Progenitor cell of endocrine pancreas (in vitro differentiated cells): Measurements from ENCODE around the gene STK32A. TPM values are rescaled to one million over a fixed set of nuclear protein-coding genes. Genes with fewer than 3 reads are reported as not detected.

Experiments used
- DNase-seq: peaks from one replicate; pipeline ENCODE4 v3.0.0; 2021; ENCODE audit warnings: low spot score; ENCODE audit not compliant: unreplicated experiment
- H3K27ac Mint-ChIP-seq: 2 replicates; pipeline ENCODE4 v1.8.0; 2021; ENCODE audit warnings: mild to moderate bottlenecking, moderate library complexity, mixed read lengths
- H3K27me3 Mint-ChIP-seq: 2 replicates; pipeline ENCODE4 v1.8.0; 2021; ENCODE audit warnings: mixed read lengths
- H3K36me3 Mint-ChIP-seq: 2 replicates; pipeline ENCODE4 v1.8.0; 2022; ENCODE audit warnings: mixed read lengths; ENCODE audit not compliant: insufficient read depth
- H3K4me1 Mint-ChIP-seq: 2 replicates; pipeline ENCODE4 v1.8.0; 2021; ENCODE audit warnings: low read depth, mixed read lengths
- H3K4me3 Mint-ChIP-seq: 2 replicates; pipeline ENCODE4 v1.8.0; 2021; ENCODE audit warnings: low read depth, mild to moderate bottlenecking, moderate library complexity, mixed read lengths
- H3K9me3 Mint-ChIP-seq: 2 replicates; pipeline ENCODE4 v1.8.0; 2021; ENCODE audit warnings: low read depth, mixed read lengths
- total RNA-seq: library from RNA; stranded (reverse); gene quantifications from 2 replicates; pipeline ENCODE4 v1.2.1, GENCODE V29; 2021
- TF ChIP-seq, protein P1 (sequence below): fragments of 200-600 bp; sonication (generic); IDR thresholded peaks from one replicate; pipeline ENCODE4 v1.5.0; 2021; ENCODE audit warnings: antibody characterized with exemption, mild to moderate bottlenecking; ENCODE audit not compliant: unreplicated experiment

Gene STK32A
- total RNA-seq, 1 donor from 2014 or later = 1.3 TPM

DNA sequence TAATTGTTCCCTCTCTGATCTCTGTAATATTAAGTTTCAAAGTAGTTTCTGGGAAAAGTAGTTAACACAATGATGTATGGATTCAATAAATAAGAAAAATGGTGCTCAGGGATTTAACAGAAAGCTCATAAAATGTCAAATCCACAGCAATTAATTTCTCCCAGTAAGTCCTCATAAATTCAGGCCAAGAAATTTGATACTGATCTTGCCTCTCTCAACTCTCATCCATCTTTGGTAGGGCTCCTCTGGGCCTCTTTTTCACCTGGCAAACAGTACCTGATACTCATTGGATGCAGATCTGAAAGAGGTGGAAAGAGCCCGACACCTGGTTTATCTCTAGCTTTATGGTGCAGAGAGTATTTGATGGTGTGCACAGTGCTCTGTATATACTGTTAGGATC is 106.1 kb downstream of the STK32A start:
- H3K36me3 Mint-ChIP-seq = no peaks in the 10 kb centered on the region
- H3K27ac Mint-ChIP-seq = no peak overlapping the region
- peaks cover 5% of the 10 kb centered on the region for H3K9me3 Mint-ChIP-seq
- TF ChIP-seq, protein P1, sequence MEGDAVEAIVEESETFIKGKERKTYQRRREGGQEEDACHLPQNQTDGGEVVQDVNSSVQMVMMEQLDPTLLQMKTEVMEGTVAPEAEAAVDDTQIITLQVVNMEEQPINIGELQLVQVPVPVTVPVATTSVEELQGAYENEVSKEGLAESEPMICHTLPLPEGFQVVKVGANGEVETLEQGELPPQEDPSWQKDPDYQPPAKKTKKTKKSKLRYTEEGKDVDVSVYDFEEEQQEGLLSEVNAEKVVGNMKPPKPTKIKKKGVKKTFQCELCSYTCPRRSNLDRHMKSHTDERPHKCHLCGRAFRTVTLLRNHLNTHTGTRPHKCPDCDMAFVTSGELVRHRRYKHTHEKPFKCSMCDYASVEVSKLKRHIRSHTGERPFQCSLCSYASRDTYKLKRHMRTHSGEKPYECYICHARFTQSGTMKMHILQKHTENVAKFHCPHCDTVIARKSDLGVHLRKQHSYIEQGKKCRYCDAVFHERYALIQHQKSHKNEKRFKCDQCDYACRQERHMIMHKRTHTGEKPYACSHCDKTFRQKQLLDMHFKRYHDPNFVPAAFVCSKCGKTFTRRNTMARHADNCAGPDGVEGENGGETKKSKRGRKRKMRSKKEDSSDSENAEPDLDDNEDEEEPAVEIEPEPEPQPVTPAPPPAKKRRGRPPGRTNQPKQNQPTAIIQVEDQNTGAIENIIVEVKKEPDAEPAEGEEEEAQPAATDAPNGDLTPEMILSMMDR = no peak
- no peaks in the 10 kb centered on the region for H3K4me1 Mint-ChIP-seq
- DNase-seq = no peak
- H3K4me3 Mint-ChIP-seq = no peak overlapping the region
- no peaks in the 10 kb centered on the region for H3K27me3 Mint-ChIP-seq

DNA sequence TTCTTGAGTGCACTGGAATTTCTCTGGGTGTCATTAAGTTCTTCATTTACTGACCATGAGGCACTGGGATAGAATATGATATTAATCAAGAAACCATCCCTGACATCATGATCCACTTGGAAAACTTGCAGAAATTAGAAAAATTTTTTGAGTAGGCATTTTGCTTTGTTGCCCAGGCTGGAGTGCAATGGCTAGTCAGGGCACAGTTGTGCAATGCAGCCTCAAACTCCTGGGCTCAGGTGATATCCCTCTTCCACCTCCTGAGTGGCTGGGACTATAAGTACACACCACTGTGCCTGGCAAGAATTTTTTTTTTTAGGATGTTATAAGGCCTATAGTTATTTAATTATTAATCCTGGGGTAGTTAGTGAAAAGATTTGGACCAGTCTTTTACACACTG is 106.5 kb downstream of the STK32A start:
- Mint-ChIP-seq H3K27ac (no peak overlapping the region), H3K4me3 (no peak overlapping the region), H3K36me3 (no peaks in the 10 kb centered on the region), H3K27me3 (no peaks in the 10 kb centered on the region), H3K9me3 (peaks cover 5% of the 10 kb centered on the region), H3K4me1 (no peaks in the 10 kb centered on the region)
- DNase-seq = no peak
- TF ChIP-seq, protein P1 = no peak

DNA sequence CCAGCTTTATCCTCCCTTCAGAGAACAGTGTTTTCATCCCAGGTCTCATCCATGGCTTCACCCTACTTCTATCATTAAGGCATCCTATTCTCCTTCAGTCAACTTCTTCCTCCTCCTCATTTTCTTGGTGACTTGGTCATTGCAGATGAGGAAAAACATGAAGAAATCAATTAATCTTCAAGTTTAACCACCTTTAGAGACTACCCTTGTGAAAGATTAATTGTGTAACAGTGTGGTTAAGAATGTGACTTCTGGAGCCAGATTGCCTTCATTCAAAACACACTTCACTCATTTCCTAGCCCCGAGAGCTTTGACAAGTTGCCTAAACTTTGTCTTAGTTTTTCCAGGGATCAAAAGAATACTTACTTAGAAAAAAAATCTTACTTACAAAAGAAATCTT is 110.0 kb downstream of the STK32A start:
- no peaks in the 10 kb centered on the region for H3K4me1 Mint-ChIP-seq
- TF ChIP-seq, protein P1 = no peak
- H3K9me3 Mint-ChIP-seq = no peaks in the 10 kb centered on the region
- no peaks in the 10 kb centered on the region for H3K27me3 Mint-ChIP-seq
- no peak overlapping the region for H3K27ac Mint-ChIP-seq
- no peak overlapping the region for H3K4me3 Mint-ChIP-seq
- H3K36me3 Mint-ChIP-seq = no peaks in the 10 kb centered on the region
- no peak for DNase-seq

DNA sequence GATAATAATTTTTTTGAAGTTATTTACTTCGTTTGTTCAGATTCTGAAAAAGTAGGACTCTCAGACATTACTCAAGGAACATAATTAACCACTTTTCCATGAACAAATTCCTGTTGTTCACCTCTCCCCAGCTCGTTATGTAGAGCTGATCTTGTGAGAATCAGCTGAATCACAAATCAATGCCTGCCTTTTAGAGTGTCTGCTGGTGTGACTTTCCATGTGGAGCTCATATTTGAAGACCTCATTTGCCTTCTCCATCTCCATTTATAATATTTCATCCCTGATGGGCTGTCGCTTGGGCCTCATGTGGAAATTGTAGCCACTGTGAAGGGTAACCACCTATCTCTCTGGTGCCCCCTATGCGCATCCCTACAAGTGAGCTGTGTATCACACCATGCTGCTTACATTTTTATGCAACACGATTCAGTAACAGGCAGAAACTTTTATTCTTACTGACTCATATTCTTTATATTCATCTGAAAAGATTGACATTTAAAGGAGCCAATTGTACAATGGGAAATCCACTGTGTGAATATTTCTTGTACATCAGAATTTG is 111.3 kb downstream of the STK32A start:
- Mint-ChIP-seq H3K27ac (no peak overlapping the region), H3K9me3 (no peaks in the 10 kb centered on the region), H3K4me1 (no peaks in the 10 kb centered on the region), H3K4me3 (no peak overlapping the region), H3K27me3 (no peaks in the 10 kb centered on the region), H3K36me3 (no peaks in the 10 kb centered on the region)
- DNase-seq = no peak
- TF ChIP-seq, protein P1 = no peak

DNA sequence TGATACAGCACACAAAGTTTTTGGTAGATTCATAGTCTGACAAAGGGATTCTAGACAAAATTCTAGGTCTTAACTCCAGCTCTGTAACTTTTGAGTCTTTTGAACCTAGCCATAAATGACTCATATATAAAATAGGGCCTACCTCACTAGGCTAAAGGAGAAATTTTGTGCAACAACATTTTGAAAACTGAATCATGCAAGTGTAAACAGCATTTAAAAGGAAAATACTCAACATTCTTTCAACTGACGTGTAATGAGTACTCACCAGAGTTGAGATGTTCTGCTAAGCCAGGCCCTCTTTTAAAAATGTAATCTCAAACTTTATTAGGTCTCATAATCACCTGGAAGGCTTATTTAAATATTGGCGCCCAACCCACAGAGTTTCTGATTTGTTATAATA is 113.2 kb downstream of the STK32A start:
- Mint-ChIP-seq H3K9me3 (no peaks in the 10 kb centered on the region), H3K36me3 (no peaks in the 10 kb centered on the region), H3K4me3 (no peak overlapping the region), H3K4me1 (no peaks in the 10 kb centered on the region), H3K27ac (no peak overlapping the region), H3K27me3 (no peaks in the 10 kb centered on the region)
- TF ChIP-seq, protein P1 = no peak
- DNase-seq = no peak
